Measurements from ENCODE around the gene GRID1. TPM values are rescaled to one million over a fixed set of nuclear protein-coding genes. Genes with fewer than 3 reads are reported as not detected.

GRID1 gene
- polyA plus RNA-seq, 1 donor (not counting 4 experiments of a cell fraction or from before 2014, with no cell fraction given), result 0.01 TPM

GRCh38 chr10:85832988-85833387 lies 533.6 kb downstream of the GRID1 start:
- no peak overlapping the region for H3K27ac ChIP-seq (ENCODE audit: control insufficient read depth, insufficient read depth, low read length)
- H3K4me3 ChIP-seq (ENCODE audit: control insufficient read depth in 2 of 3, extremely low read depth in 1 of 3, insufficient read depth in 2 of 3, low read depth in 1 of 3, low read length in 3 of 3), result no peak overlapping the region
- dilution Hi-C loops (cut with MboI; ENCODE audit: extremely low pct_ligation_motif_present, low sequenced_read_pairs), result no loop called here
- no peak overlapping the region for H3K4me2 ChIP-seq (ENCODE audit: control insufficient read depth, extremely low read depth, insufficient read depth, low read depth, low read length)
- no peak overlapping the region for H3K9ac ChIP-seq (ENCODE audit: control insufficient read depth, extremely low read depth, insufficient read depth, low read length)
- FAIRE-seq, result no peak
- no peaks in the 10 kb centered on the region for H3K4me1 ChIP-seq (ENCODE audit: control insufficient read depth, extremely low read depth, insufficient read depth, low read length)
- H3K27me3 ChIP-seq (ENCODE audit: control insufficient read depth, extremely low read depth, insufficient read depth, low read length), result no peaks in the 10 kb centered on the region
- no peak overlapping the region for H2AFZ ChIP-seq (ENCODE audit: control insufficient read depth, low read length)
- no peaks in the 10 kb centered on the region for H4K20me1 ChIP-seq (ENCODE audit: control insufficient read depth, extremely low read depth, insufficient read depth, low read length)
- no peaks in the 10 kb centered on the region for H3K36me3 ChIP-seq (ENCODE audit: control insufficient read depth in 2 of 2, extremely low read depth in 1 of 2, insufficient read depth in 2 of 2, low read length in 2 of 2)
- no peak for DNase-seq (ENCODE audit: low read depth, low spot score)
- no peaks in the 10 kb centered on the region for H3K9me3 ChIP-seq (ENCODE audit: control insufficient read depth, low read depth, low read length)
- no peaks in the 10 kb centered on the region for H3K9me1 ChIP-seq (ENCODE audit: control insufficient read depth, extremely low read depth, insufficient read depth, low read length)
- no peaks in the 10 kb centered on the region for H3K79me2 ChIP-seq (ENCODE audit: control insufficient read depth, insufficient read depth, low read length)
- no peak for TF ChIP-seq CTCF (optimal IDR thresholded peaks at IDR 0.05 in 1 of 3, IDR thresholded peaks at IDR 0.05 in 1 of 3, conservative IDR thresholded peaks at IDR 0.05 in 1 of 3; ENCODE audit: extremely low read depth in 1 of 3, insufficient read depth in 2 of 3, low read length in 3 of 3)
- TF ChIP-seq EZH2 (IDR thresholded peaks at IDR 0.05; ENCODE audit: low read length), result no peak

DNA sequence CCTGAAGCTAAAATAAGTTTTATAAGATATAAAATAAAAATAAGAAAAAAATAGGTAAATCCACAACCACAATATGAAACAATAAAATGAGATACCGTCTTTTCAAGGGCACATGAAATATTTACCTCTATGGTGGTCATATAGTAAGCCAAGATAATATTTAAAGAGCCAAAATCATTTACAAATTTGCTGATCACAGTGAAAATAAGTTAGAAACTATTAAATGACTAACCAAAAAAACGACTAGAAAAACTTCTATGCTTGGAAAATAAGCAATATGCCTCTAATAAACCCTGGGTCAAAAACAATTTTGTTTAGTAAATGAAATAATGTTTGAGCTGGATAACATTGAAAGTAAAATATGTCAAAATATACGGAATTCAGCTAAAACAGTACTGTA lies 535.2 kb downstream of the GRID1 start:
- Histone ChIP-seq H2AFZ (ENCODE audit: control insufficient read depth, low read length) (no peak overlapping the region), H3K9ac (ENCODE audit: control insufficient read depth, extremely low read depth, insufficient read depth, low read length) (no peak overlapping the region), H3K27ac (ENCODE audit: control insufficient read depth, insufficient read depth, low read length) (no peak overlapping the region), H3K4me1 (ENCODE audit: control insufficient read depth, extremely low read depth, insufficient read depth, low read length) (no peaks in the 10 kb centered on the region), H4K20me1 (ENCODE audit: control insufficient read depth, extremely low read depth, insufficient read depth, low read length) (no peaks in the 10 kb centered on the region), H3K4me3 (ENCODE audit: control insufficient read depth in 2 of 3, extremely low read depth in 1 of 3, insufficient read depth in 2 of 3, low read depth in 1 of 3, low read length in 3 of 3) (no peak overlapping the region), H3K4me2 (ENCODE audit: control insufficient read depth, extremely low read depth, insufficient read depth, low read depth, low read length) (no peak overlapping the region), H3K27me3 (ENCODE audit: control insufficient read depth, extremely low read depth, insufficient read depth, low read length) (no peaks in the 10 kb centered on the region), H3K9me1 (ENCODE audit: control insufficient read depth, extremely low read depth, insufficient read depth, low read length) (no peaks in the 10 kb centered on the region), H3K9me3 (ENCODE audit: control insufficient read depth, low read depth, low read length) (no peaks in the 10 kb centered on the region), H3K79me2 (ENCODE audit: control insufficient read depth, insufficient read depth, low read length) (no peaks in the 10 kb centered on the region), H3K36me3 (ENCODE audit: control insufficient read depth in 2 of 2, extremely low read depth in 1 of 2, insufficient read depth in 2 of 2, low read length in 2 of 2) (no peaks in the 10 kb centered on the region)
- dilution Hi-C loops (cut with MboI; ENCODE audit: extremely low pct_ligation_motif_present, low sequenced_read_pairs), result no loop called here
- TF ChIP-seq CTCF (optimal IDR thresholded peaks at IDR 0.05 in 1 of 3, IDR thresholded peaks at IDR 0.05 in 1 of 3, conservative IDR thresholded peaks at IDR 0.05 in 1 of 3; ENCODE audit: extremely low read depth in 1 of 3, insufficient read depth in 2 of 3, low read length in 3 of 3) (no peak), EZH2 (IDR thresholded peaks at IDR 0.05; ENCODE audit: low read length) (no peak)
- no peak for DNase-seq (ENCODE audit: low read depth, low spot score)
- no peak for FAIRE-seq
